B cell (primary cell): ENCODE results near the gene ANKMY2. TPM values are rescaled to one million over a fixed set of nuclear protein-coding genes. Genes with fewer than 3 reads are reported as not detected.
A peak's percentile ranks its signal among the peaks of the same experiment; 100 is the strongest.

Source experiments
- ATAC-seq: fragments of 200-7000 bp; cut with Tn5 transposase; one replicate; pipeline ENCODE4 v1.10.0; 2021; ENCODE audit warnings: low read depth, mild to moderate bottlenecking, moderate number of reproducible peaks, moderate library complexity
- CTCF ChIA-PET: fragments of 350-600 bp; sonication (Branson Sonifier 250); formaldehyde crosslinking; loops from one replicate; lab custom pipeline; 2021; ENCODE audit warnings: antibody characterized with exemption, inconsistent platforms; lab: Charles Lee
- POLR2A ChIA-PET: fragments of 350-600 bp; sonication (Branson Sonifier 250); formaldehyde crosslinking; loops from one replicate; lab custom pipeline; 2021; ENCODE audit warnings: antibody characterized with exemption; lab: Charles Lee
- DNase-seq: peaks from one replicate; pipeline ENCODE4 v3.0.0; 2013
- H2AFZ ChIP-seq: 2 replicates; pipeline ENCODE4 v1.6.1; 2012; ENCODE audit warnings: mild to moderate bottlenecking, low read depth, low read length; ENCODE audit not compliant: insufficient read depth, poor library complexity, severe bottlenecking
- H3K27ac ChIP-seq, 2 donors: 1 replicate in 1 of 2; 2 replicates in 1 of 2; pipeline ENCODE4 v1.5.1; 2012 to 2013; ENCODE audit warnings: low read length in 2 of 2, mild to moderate bottlenecking in 2 of 2, moderate library complexity in 1 of 2
- H3K27me3 ChIP-seq, 4 experiments: fragments of 200-600 bp in 1 of 4; sonication (generic) in 1 of 4; replicated peaks in 1 of 4; 1 replicate in 2 of 4; 2 replicates in 2 of 4; pipeline versions ENCODE4 v1.6.1 to v1.7.0; 2013 to 2016; ENCODE audit warnings: low read length in 3 of 4, mild to moderate bottlenecking in 2 of 4, mixed read lengths in 1 of 4, moderate library complexity in 1 of 4; ENCODE audit not compliant: insufficient read depth in 4 of 4, control insufficient read depth in 3 of 4; ENCODE audit errors: control extremely low read depth in 1 of 4
- H3K36me3 ChIP-seq, 2 experiments: replicated peaks in 1 of 2; 1 replicate in 1 of 2; 2 replicates in 1 of 2; pipeline versions ENCODE4 v1.6.1 to v1.7.1; 2013; ENCODE audit warnings: low read length in 1 of 2; ENCODE audit not compliant: insufficient read depth in 2 of 2, control insufficient read depth in 1 of 2; ENCODE audit errors: control extremely low read depth in 1 of 2, extremely low read depth in 1 of 2
- H3K4me1 ChIP-seq, 2 donors: fragments of 200-600 bp in 1 of 2; sonication (generic) in 1 of 2; 1 replicate in 1 of 2; 2 replicates in 1 of 2; pipeline versions ENCODE4 v1.5.1 to v1.6.1; 2013 to 2017; ENCODE audit warnings: low read length in 2 of 2; ENCODE audit not compliant: control insufficient read depth in 2 of 2, insufficient read depth in 2 of 2
- H3K4me2 ChIP-seq: replicated peaks from 2 replicates; pipeline ENCODE3; 2012; ENCODE audit warnings: mild to moderate bottlenecking, low read depth, low read length; ENCODE audit not compliant: poor library complexity, severe bottlenecking
- H3K4me3 ChIP-seq, 5 experiments: fragments of 200-600 bp in 1 of 5; sonication (generic) in 1 of 5; 1 replicate in 3 of 5; 2 replicates in 2 of 5; pipeline versions ENCODE4 v1.5.1 to v1.7.0; 2011 to 2016; ENCODE audit warnings: low read length in 4 of 5, mild to moderate bottlenecking in 4 of 5, low read depth in 2 of 5, control low read depth in 1 of 5, moderate library complexity in 1 of 5; ENCODE audit not compliant: insufficient read depth in 1 of 5; ENCODE audit errors: control extremely low read depth in 1 of 5, extremely low read depth in 1 of 5
- H3K79me2 ChIP-seq: fragments of 200-600 bp; sonication (generic); one replicate; pipeline ENCODE4 v1.6.0; 2016; ENCODE audit warnings: low read length; ENCODE audit not compliant: control insufficient read depth, insufficient read depth
- H3K9ac ChIP-seq: fragments of 200-600 bp; sonication (generic); 2 replicates; pipeline ENCODE4 v1.6.1; 2017; ENCODE audit warnings: mild to moderate bottlenecking, low read length, moderate library complexity
- H3K9me3 ChIP-seq, 3 donors: one replicate each; pipeline versions ENCODE4 v1.6.1 to v1.7.1; 2013; ENCODE audit warnings: low read length in 2 of 3; ENCODE audit not compliant: control insufficient read depth in 2 of 3, insufficient read depth in 1 of 3; ENCODE audit errors: control extremely low read depth in 1 of 3
- H4K20me1 ChIP-seq: 2 replicates; pipeline ENCODE4 v1.6.0; 2012; ENCODE audit warnings: mild to moderate bottlenecking, low read length; ENCODE audit not compliant: insufficient read depth, control insufficient read depth, poor library complexity, severe bottlenecking
- H3K27ac Mint-ChIP-seq: one replicate; pipeline ENCODE4 v1.8.0; 2021; ENCODE audit warnings: mixed read lengths
- H3K27me3 Mint-ChIP-seq: one replicate; pipeline ENCODE4 v1.8.0; 2021; ENCODE audit warnings: mixed read lengths
- H3K4me1 Mint-ChIP-seq: one replicate; pipeline ENCODE4 v1.8.0; 2021; ENCODE audit warnings: mixed read lengths
- H3K4me3 Mint-ChIP-seq: one replicate; pipeline ENCODE4 v1.8.0; 2021; ENCODE audit warnings: mixed read lengths
- H3K9me3 Mint-ChIP-seq: one replicate; pipeline ENCODE4 v1.8.0; 2022; ENCODE audit warnings: mixed read lengths; ENCODE audit not compliant: insufficient read depth
- EZH2 ChIP-seq: IDR thresholded peaks from 2 replicates; pipeline ENCODE4 v1.6.1; 2012; ENCODE audit warnings: borderline replicate concordance, low read depth, mild to moderate bottlenecking, moderate library complexity, low read length; ENCODE audit not compliant: insufficient read depth, poor library complexity, severe bottlenecking
- WGBS: methylation state at CpG from one replicate; pipeline ENCODE4 v1.1.5; 2013; ENCODE audit warnings: missing lambda C conversion rate; ENCODE audit not compliant: insufficient coverage; 5-methylcytosine and 5-hydroxymethylcytosine counted together
- intact Hi-C: fragments of 100-400 bp; cut with micrococcal nuclease; formaldehyde crosslinking; loops from one replicate; pipeline ENCODE4 v1.10.0; 2022
- polyA plus RNA-seq: library from polyadenylated mRNA; depleted of rRNA; stranded (reverse); fragments of >200 nt; gene quantifications from 2 replicates; pipeline ENCODE4 v1.2.3, GENCODE V29; 2012
- total RNA-seq, 2 donors: library from RNA; stranded (reverse); fragments of 120-200 nt in 1 of 2; gene quantifications; 1 replicate in 1 of 2; 2 replicates in 1 of 2; pipeline versions ENCODE4 v1.2.3 to v1.2.4, GENCODE V29; 2013 to 2022
- TF ChIP-seq, protein P1 (sequence below): fragments of 200-600 bp; IDR thresholded peaks from one replicate; pipeline ENCODE4 v1.8.0; 2022; ENCODE audit warnings: antibody characterized with exemption, mild to moderate bottlenecking

Gene ANKMY2
- total and polyA plus RNA-seq, 2 donors (not counting 1 experiment from before 2014, with no cell fraction given) = 7.6 to 17.8 TPM

DNA sequence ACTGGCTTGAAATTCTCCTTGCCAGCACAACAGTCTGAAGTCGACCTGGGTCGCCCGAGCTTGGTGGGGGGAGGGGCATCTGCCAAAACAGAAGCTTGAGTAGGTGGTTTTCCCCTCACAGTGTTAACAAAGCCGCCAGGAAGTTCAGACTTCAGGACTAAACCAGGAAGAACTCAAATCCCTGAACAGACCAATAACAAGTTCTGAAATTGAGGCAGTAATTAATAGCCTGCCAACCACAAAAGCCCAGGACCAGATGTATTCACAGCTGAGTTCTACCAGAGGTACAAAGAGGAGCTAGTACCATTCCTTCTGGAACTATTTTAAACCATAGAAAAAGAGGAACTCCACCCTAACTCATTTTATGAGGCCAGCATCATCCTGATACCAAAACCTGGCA, 73.6 kb downstream of the ANKMY2 start:
- H3K4me2 ChIP-seq = no peak overlapping the region
- no peaks in the 10 kb centered on the region for H3K4me1 ChIP-seq
- Mint-ChIP-seq H3K9me3 (no peaks in the 10 kb centered on the region), H3K27me3 (peaks cover 3% of the 10 kb centered on the region), H3K4me1 (no peaks in the 10 kb centered on the region), H3K4me3 (no peak overlapping the region), H3K27ac (no peak overlapping the region)
- H4K20me1 ChIP-seq = no peaks in the 10 kb centered on the region
- H3K4me3 ChIP-seq = no peak overlapping the region
- ChIA-PET CTCF (no interaction called here), POLR2A (no interaction called here)
- no peak overlapping the region for H2AFZ ChIP-seq
- H3K27ac ChIP-seq = no peak overlapping the region
- no peaks in the 10 kb centered on the region for H3K36me3 ChIP-seq
- no peaks in the 10 kb centered on the region for H3K79me2 ChIP-seq
- WGBS = 16% methylated on average over 3 of the region's 4 CpGs
- TF ChIP-seq EZH2 = no peak
- TF ChIP-seq, protein P1, sequence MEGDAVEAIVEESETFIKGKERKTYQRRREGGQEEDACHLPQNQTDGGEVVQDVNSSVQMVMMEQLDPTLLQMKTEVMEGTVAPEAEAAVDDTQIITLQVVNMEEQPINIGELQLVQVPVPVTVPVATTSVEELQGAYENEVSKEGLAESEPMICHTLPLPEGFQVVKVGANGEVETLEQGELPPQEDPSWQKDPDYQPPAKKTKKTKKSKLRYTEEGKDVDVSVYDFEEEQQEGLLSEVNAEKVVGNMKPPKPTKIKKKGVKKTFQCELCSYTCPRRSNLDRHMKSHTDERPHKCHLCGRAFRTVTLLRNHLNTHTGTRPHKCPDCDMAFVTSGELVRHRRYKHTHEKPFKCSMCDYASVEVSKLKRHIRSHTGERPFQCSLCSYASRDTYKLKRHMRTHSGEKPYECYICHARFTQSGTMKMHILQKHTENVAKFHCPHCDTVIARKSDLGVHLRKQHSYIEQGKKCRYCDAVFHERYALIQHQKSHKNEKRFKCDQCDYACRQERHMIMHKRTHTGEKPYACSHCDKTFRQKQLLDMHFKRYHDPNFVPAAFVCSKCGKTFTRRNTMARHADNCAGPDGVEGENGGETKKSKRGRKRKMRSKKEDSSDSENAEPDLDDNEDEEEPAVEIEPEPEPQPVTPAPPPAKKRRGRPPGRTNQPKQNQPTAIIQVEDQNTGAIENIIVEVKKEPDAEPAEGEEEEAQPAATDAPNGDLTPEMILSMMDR = no peak
- H3K27me3 ChIP-seq = no peaks in the 10 kb centered on the region
- intact Hi-C loops = no loop called here
- ATAC-seq (no peak), DNase-seq (no peak)
- peaks cover 0 to 2% (median 0%) of the 10 kb centered on the region in 3 donors for H3K9me3 ChIP-seq
- no peak overlapping the region for H3K9ac ChIP-seq

DNA sequence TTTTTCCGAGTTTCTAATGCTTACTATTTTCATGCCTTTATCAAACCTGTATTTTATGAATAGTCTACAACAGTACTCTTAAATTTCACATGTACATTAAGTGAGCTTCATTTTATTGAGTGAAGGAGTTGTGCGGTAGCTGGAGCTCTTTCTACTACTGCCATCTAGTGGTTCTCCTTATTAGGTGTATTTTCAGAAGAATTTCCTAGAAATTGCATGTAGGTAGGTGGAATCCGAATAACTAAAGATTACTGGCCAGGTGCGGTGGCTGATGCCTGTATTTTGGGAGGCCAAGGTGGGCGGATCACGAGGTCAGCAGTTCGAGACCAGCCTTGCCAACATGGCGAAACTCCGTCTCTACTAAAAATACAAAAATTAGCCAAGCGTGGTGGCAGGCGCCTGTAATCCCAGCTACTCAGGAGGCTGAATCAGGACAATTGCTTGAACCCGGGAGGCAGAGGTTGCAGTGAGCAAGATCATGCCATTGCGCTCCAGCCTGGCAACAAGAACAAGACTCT, 80.6 kb downstream of the ANKMY2 start:
- H3K9me3 ChIP-seq = no peaks in the 10 kb centered on the region
- DNase-seq (peak; percentile 60), ATAC-seq (peak; percentile 28)
- no peak overlapping the region for H3K9ac ChIP-seq
- peaks cover 3% of the 10 kb centered on the region for H3K27me3 Mint-ChIP-seq
- H3K9me3 Mint-ChIP-seq = no peaks in the 10 kb centered on the region
- no peak overlapping the region for H2AFZ ChIP-seq
- no peak overlapping the region for H3K4me3 Mint-ChIP-seq
- no peak overlapping the region for H3K27ac ChIP-seq
- peaks cover 8 to 10% of the 10 kb centered on the region in 2 donors for H3K4me1 ChIP-seq
- TF ChIP-seq EZH2 = no peak
- TF ChIP-seq, protein P1 = peak; percentile 86
- no peak overlapping the region for H3K4me3 ChIP-seq
- no peaks in the 10 kb centered on the region for H3K79me2 ChIP-seq
- no peaks in the 10 kb centered on the region for H3K27me3 ChIP-seq
- H3K36me3 ChIP-seq = no peaks in the 10 kb centered on the region
- ChIA-PET CTCF (interaction anchor here (0.6 to 3.5 kb wide), 27 partner anchors 9 to 1873 kb away, joined by 3 to 43 read pairs (median 5); partner anchors contain the start of genes ANKMY2, CRPPA and SOSTDC1), POLR2A (no interaction called here)
- 32% methylated on average over 9 of the region's 13 CpGs for WGBS
- intact Hi-C loops = loop anchor here (1.0 to 10.0 kb wide), 2 partner anchors 133 to 1240 kb away; no protein-coding TSS in a partner anchor
- peak overlapping the region; percentile 14 for H3K4me2 ChIP-seq
- H4K20me1 ChIP-seq = no peaks in the 10 kb centered on the region
- peaks cover 16% of the 10 kb centered on the region for H3K4me1 Mint-ChIP-seq
- no peak overlapping the region for H3K27ac Mint-ChIP-seq
